Neuronal stem cell (in vitro differentiated cells): Measurements from ENCODE around the gene SS18L1.

ENCODE experiments used
- DNase-seq: peaks from one replicate; pipeline ENCODE4 v3.0.0-alpha.2; 2013; ENCODE audit warnings: low spot score
- H2AFZ ChIP-seq: one replicate; pipeline ENCODE4 v1.6.1; 2013; ENCODE audit warnings: mild to moderate bottlenecking, low read length, inconsistent platforms
- H2AK5ac ChIP-seq: 2 replicates; pipeline ENCODE4 v1.6.1; 2013; ENCODE audit warnings: low read depth, mild to moderate bottlenecking, inconsistent platforms, low read length, moderate library complexity, mixed read lengths
- H2BK120ac ChIP-seq: 2 replicates; pipeline ENCODE4 v1.6.1; 2013; ENCODE audit warnings: low read depth, mild to moderate bottlenecking, inconsistent platforms, low read length, moderate library complexity, mixed read lengths
- H2BK12ac ChIP-seq: one replicate; pipeline ENCODE4 v1.6.1; 2013; ENCODE audit warnings: low read length, inconsistent platforms
- H2BK15ac ChIP-seq: 2 replicates; pipeline ENCODE4 v1.6.1; 2013; ENCODE audit warnings: mild to moderate bottlenecking, low read length, inconsistent platforms, mixed read lengths
- H2BK5ac ChIP-seq: one replicate; pipeline ENCODE4 v1.6.1; 2013; ENCODE audit warnings: inconsistent platforms, mild to moderate bottlenecking, low read length, moderate library complexity
- H3K14ac ChIP-seq: one replicate; pipeline ENCODE4 v1.6.1; 2013; ENCODE audit warnings: low read length, inconsistent platforms
- H3K18ac ChIP-seq: 2 replicates; pipeline ENCODE4 v1.6.1; 2013; ENCODE audit warnings: low read length, inconsistent platforms
- H3K23ac ChIP-seq: 2 replicates; pipeline ENCODE4 v1.6.1; 2013; ENCODE audit warnings: low read depth, mild to moderate bottlenecking, mixed read lengths, low read length, inconsistent platforms; ENCODE audit not compliant: poor library complexity
- H3K27ac ChIP-seq: replicated peaks from 3 replicates; pipeline ENCODE4 v1.5.1; 2013; ENCODE audit warnings: low read length, inconsistent platforms
- H3K27me3 ChIP-seq, 3 experiments: 2 replicates each; pipeline ENCODE4 v1.6.1; 2013; ENCODE audit warnings: low read length in 3 of 3, mild to moderate bottlenecking in 2 of 3, inconsistent platforms in 1 of 3, low read depth in 1 of 3, mixed read lengths in 1 of 3, moderate library complexity in 1 of 3; ENCODE audit not compliant: control insufficient read depth in 3 of 3, insufficient read depth in 3 of 3
- H3K36me3 ChIP-seq, 2 donors: replicated peaks in 1 of 2; 2 replicates each; pipeline ENCODE4 v1.6.1; 2013; ENCODE audit warnings: low read length in 2 of 2; ENCODE audit not compliant: control insufficient read depth in 2 of 2, insufficient read depth in 2 of 2
- H3K4ac ChIP-seq: 2 replicates; pipeline ENCODE4 v1.6.1; 2013; ENCODE audit warnings: inconsistent platforms, mild to moderate bottlenecking, low read length, moderate library complexity
- H3K4me1 ChIP-seq, 2 donors: 1 replicate in 1 of 2; 2 replicates in 1 of 2; pipeline ENCODE4 v1.6.1; 2013; ENCODE audit warnings: low read length in 2 of 2, low read depth in 1 of 2; ENCODE audit not compliant: control insufficient read depth in 2 of 2, insufficient read depth in 1 of 2
- H3K4me2 ChIP-seq: one replicate; pipeline ENCODE4 v1.6.1; 2013; ENCODE audit warnings: mild to moderate bottlenecking, low read length, inconsistent platforms; ENCODE audit not compliant: insufficient read depth, poor library complexity, severe bottlenecking
- H3K4me3 ChIP-seq, 2 donors: 2 replicates each; pipeline ENCODE4 v1.5.1; 2013; ENCODE audit warnings: low read length in 2 of 2, mild to moderate bottlenecking in 2 of 2, inconsistent platforms in 1 of 2, moderate library complexity in 1 of 2
- H3K79me1 ChIP-seq: one replicate; pipeline ENCODE4 v1.6.1; 2013; ENCODE audit warnings: low read depth, mild to moderate bottlenecking, inconsistent platforms, low read length, moderate library complexity
- H3K9ac ChIP-seq: one replicate; pipeline ENCODE4 v1.6.1; 2013; ENCODE audit warnings: mild to moderate bottlenecking, low read depth, low read length, inconsistent platforms; ENCODE audit not compliant: poor library complexity
- H3K9me3 ChIP-seq, 2 donors: replicated peaks in 1 of 2; 2 replicates each; pipeline versions ENCODE3 to v1.6.1; 2013; ENCODE audit warnings: low read length in 2 of 2, mild to moderate bottlenecking in 2 of 2, inconsistent platforms in 1 of 2, low read depth in 1 of 2, mixed read lengths in 1 of 2, moderate library complexity in 1 of 2; ENCODE audit not compliant: control insufficient read depth in 2 of 2, insufficient read depth in 1 of 2
- H4K8ac ChIP-seq: one replicate; pipeline ENCODE4 v1.6.1; 2013; ENCODE audit warnings: low read depth, mild to moderate bottlenecking, inconsistent platforms, low read length, moderate library complexity
- H4K91ac ChIP-seq: one replicate; pipeline ENCODE4 v1.6.1; 2013; ENCODE audit warnings: low read length, low read depth, mild to moderate bottlenecking, inconsistent platforms; ENCODE audit not compliant: poor library complexity
- WGBS, 2 donors: extraction: QIAGEN DNeasy Blood & Tissue Kit; methylation state at CpG; one replicate each; pipeline ENCODE4 v1.1.7; 2013; ENCODE audit warnings: missing lambda C conversion rate in 2 of 2, mixed read lengths in 1 of 2; ENCODE audit not compliant: insufficient read length in 2 of 2, insufficient replicate concordance in 1 of 2; ENCODE audit errors: extremely low coverage in 2 of 2; 5-methylcytosine and 5-hydroxymethylcytosine counted together

Gene SS18L1

GRCh38 chr20:62148908-62149314, 5.3 kb downstream of the SS18L1 start:
- no peak for DNase-seq
- no peak overlapping the region for H3K27ac ChIP-seq
- peaks cover 7 to 10% of the 10 kb centered on the region in 2 donors for H3K4me1 ChIP-seq

DNA sequence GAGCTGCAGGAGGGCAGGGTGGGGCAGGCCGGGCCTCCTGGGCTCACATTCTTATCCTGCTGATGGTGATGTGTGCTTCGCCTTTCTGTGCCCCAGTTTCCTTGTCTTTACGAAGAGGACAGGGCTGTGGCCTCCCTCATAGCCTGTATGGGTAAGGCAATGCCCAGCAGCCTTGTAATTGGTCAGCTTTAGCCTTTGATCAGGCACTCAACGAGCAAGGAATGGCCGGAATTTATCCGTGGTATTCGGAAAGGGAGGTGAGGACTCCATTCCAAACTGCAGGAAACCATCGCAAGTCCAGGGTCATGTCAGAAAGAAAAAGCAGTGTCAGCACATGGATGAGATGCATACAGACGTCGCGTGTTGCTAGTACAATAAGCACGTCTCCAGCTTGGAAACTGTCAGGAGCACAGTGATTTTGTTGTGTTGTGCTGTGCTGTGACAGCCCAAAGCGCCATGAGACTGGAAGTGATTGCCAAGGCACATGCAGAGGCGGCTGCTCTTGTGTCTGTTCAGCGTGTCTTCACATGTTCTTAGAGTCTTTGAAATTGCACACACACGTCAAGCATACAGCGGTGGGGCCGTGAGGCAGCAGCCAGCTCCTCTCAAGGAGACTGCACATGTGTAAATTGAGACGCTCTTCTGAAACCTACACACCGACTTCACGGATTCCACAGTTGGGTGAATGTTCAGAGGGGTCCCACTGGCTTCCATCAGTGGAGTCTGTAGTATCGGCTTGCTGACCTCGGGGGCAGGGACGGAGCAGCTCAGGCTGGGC, 6.2 kb downstream of the SS18L1 start:
- H3K27me3 ChIP-seq = no peaks in the 10 kb centered on the region
- H4K91ac ChIP-seq = no peak overlapping the region
- no peak overlapping the region for H2BK5ac ChIP-seq
- H2BK120ac ChIP-seq = no peak overlapping the region
- no peak overlapping the region for H3K14ac ChIP-seq
- peaks cover 24 to 67% of the 10 kb centered on the region in 2 donors for H3K36me3 ChIP-seq
- no peak for DNase-seq
- no peak overlapping the region for H2BK15ac ChIP-seq
- no peak overlapping the region for H3K18ac ChIP-seq
- H3K27ac ChIP-seq = no peak overlapping the region
- H3K79me1 ChIP-seq = peaks cover 43% of the 10 kb centered on the region
- H3K9ac ChIP-seq = peak overlapping the region; percentile 9
- H2AK5ac ChIP-seq = no peak overlapping the region
- H3K4me1 ChIP-seq = peaks cover 4 to 9% of the 10 kb centered on the region in 2 donors
- no peak overlapping the region for H2BK12ac ChIP-seq
- no peak overlapping the region for H3K4me3 ChIP-seq
- H3K9me3 ChIP-seq = peaks cover 4 to 11% of the 10 kb centered on the region in 2 donors
- no peak overlapping the region for H2AFZ ChIP-seq
- H4K8ac ChIP-seq = no peak overlapping the region
- no peak overlapping the region for H3K4me2 ChIP-seq
- WGBS, 2 donors = no CpG with 5 or more reads among the region's 24 CpGs
- peak overlapping the region; percentile 32 for H3K23ac ChIP-seq
- H3K4ac ChIP-seq = no peak overlapping the region

More at GRCh38 chr20:62148908-62149314, 5.3 kb downstream of the SS18L1 start:
- no peak overlapping the region for H3K4me3 ChIP-seq
- H3K36me3 ChIP-seq = peaks cover 18 to 60% of the 10 kb centered on the region in 2 donors
- peaks cover 37% of the 10 kb centered on the region for H3K79me1 ChIP-seq
- WGBS, 2 donors = no CpG with 5 or more reads among the region's 20 CpGs
- peak overlapping the region; percentile 68 for H3K9ac ChIP-seq
- H3K9me3 ChIP-seq = peaks cover 4 to 11% of the 10 kb centered on the region in 2 donors
- H3K18ac ChIP-seq = no peak overlapping the region
- H3K4me2 ChIP-seq = no peak overlapping the region
- peak overlapping the region; percentile 14 for H2AK5ac ChIP-seq
- no peak overlapping the region for H2AFZ ChIP-seq
- no peak overlapping the region for H3K14ac ChIP-seq
- no peak overlapping the region for H2BK12ac ChIP-seq
- no peak overlapping the region for H2BK5ac ChIP-seq
- no peak overlapping the region for H2BK15ac ChIP-seq
- H3K23ac ChIP-seq = peak overlapping the region; percentile 12
- no peak overlapping the region for H4K8ac ChIP-seq
- H2BK120ac ChIP-seq = no peak overlapping the region
- no peaks in the 10 kb centered on the region for H3K27me3 ChIP-seq
- H4K91ac ChIP-seq = no peak overlapping the region
- H3K4ac ChIP-seq = no peak overlapping the region

GRCh38 chr20:62150310-62150575, 6.7 kb downstream of the SS18L1 start:
- Histone ChIP-seq H3K79me1 (peaks cover 43% of the 10 kb centered on the region), H2BK5ac (no peak overlapping the region), H2BK120ac (no peak overlapping the region), H3K9me3 (peaks cover 4 to 11% of the 10 kb centered on the region in 2 donors), H3K4me1 (peaks cover 0 to 6% of the 10 kb centered on the region in 2 donors), H3K4me3 (no peak overlapping the region), H3K36me3 (peaks cover 22 to 67% of the 10 kb centered on the region in 2 donors), H2AFZ (no peak overlapping the region), H3K18ac (no peak overlapping the region), H3K27me3 (no peaks in the 10 kb centered on the region), H2BK12ac (no peak overlapping the region), H3K9ac (no peak overlapping the region), H4K91ac (no peak overlapping the region), H2BK15ac (no peak overlapping the region), H3K14ac (no peak overlapping the region), H3K4me2 (no peak overlapping the region), H3K27ac (no peak overlapping the region), H4K8ac (no peak overlapping the region), H3K4ac (no peak overlapping the region), H3K23ac (peak overlapping the region; percentile 32), H2AK5ac (no peak overlapping the region)
- WGBS, 2 donors = no CpG with 5 or more reads among the region's 11 CpGs
- no peak for DNase-seq

DNA sequence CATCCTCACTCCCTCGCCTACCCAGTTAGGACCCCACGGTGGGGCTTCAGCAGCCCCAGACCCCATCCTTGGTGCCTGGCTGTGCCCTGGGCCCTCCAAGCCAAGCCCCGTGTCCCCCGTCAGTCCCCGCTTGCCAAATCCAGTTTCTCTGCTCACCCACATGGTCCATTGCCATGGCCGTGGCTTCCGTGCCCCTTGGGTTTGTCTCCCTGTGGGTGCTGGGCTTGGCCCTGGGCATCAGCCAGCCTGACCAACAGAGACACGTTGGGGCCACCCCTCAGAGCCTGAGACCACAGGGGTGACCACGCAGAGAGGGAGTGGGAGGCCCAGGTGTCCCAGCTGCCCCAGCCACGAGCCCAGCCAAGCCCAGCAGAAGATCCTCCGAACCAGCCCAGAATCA, 7.7 kb downstream of the SS18L1 start:
- no peak overlapping the region for H2AFZ ChIP-seq
- H4K8ac ChIP-seq = no peak overlapping the region
- H2BK120ac ChIP-seq = no peak overlapping the region
- H3K4me2 ChIP-seq = no peak overlapping the region
- H3K4ac ChIP-seq = no peak overlapping the region
- H3K9me3 ChIP-seq = peaks cover 4 to 11% of the 10 kb centered on the region in 2 donors
- no peak overlapping the region for H3K4me3 ChIP-seq
- no peak overlapping the region for H3K14ac ChIP-seq
- H2AK5ac ChIP-seq = no peak overlapping the region
- H3K18ac ChIP-seq = no peak overlapping the region
- H3K36me3 ChIP-seq = peaks cover 15 to 67% of the 10 kb centered on the region in 2 donors
- H2BK12ac ChIP-seq = no peak overlapping the region
- H3K27me3 ChIP-seq = no peaks in the 10 kb centered on the region
- no peak overlapping the region for H2BK15ac ChIP-seq
- H4K91ac ChIP-seq = no peak overlapping the region
- peaks cover 44% of the 10 kb centered on the region for H3K79me1 ChIP-seq
- H3K23ac ChIP-seq = no peak overlapping the region
- H3K9ac ChIP-seq = no peak overlapping the region
- H3K27ac ChIP-seq = no peak overlapping the region
- no peak overlapping the region for H2BK5ac ChIP-seq
- H3K4me1 ChIP-seq = peaks cover 0 to 5% of the 10 kb centered on the region in 2 donors
- WGBS, 2 donors = no CpG with 5 or more reads among the region's 11 CpGs
- no peak for DNase-seq
